Ascending aorta (tissue), 2 donors: Measurements from ENCODE around the gene GHRH. TPM values are rescaled to one million over a fixed set of nuclear protein-coding genes. Genes with fewer than 3 reads are reported as not detected.

Experiments used
- DNase-seq, 2 donors: peaks; one replicate each; pipeline ENCODE4 v3.0.0-alpha.2; 2019; ENCODE audit warnings: low spot score in 2 of 2
- H3K27ac ChIP-seq, 2 donors: fragments of 200-600 bp; sonication (generic); one replicate each; pipeline ENCODE4 v1.5.1; 2016 to 2017; ENCODE audit warnings: mild to moderate bottlenecking in 1 of 2
- H3K27me3 ChIP-seq: fragments of 200-600 bp; sonication (generic); one replicate; pipeline ENCODE4 v1.5.1; 2017
- H3K36me3 ChIP-seq, 2 donors: fragments of 200-600 bp; sonication (generic); one replicate each; pipeline ENCODE4 v1.5.1; 2016
- H3K4me1 ChIP-seq, 2 donors: fragments of 200-600 bp; sonication (generic); one replicate each; pipeline ENCODE4 v1.5.1; 2016 to 2017; ENCODE audit warnings: mild to moderate bottlenecking in 1 of 2
- H3K4me3 ChIP-seq, 2 donors: fragments of 200-600 bp; sonication (generic); one replicate each; pipeline ENCODE4 v1.5.1; 2016 to 2017; ENCODE audit warnings: mild to moderate bottlenecking in 1 of 2
- H3K9me3 ChIP-seq, 2 donors: fragments of 200-600 bp; sonication (generic); one replicate each; pipeline ENCODE4 v1.5.1; 2016
- CTCF ChIP-seq, 3 experiments: fragments of 200-600 bp in 2 of 3; fragments of 450-650 bp in 1 of 3; sonication (generic) in 2 of 3; IDR thresholded peaks; one replicate each; pipeline ENCODE4 v1.5.1; 2016 to 2019; ENCODE audit warnings: antibody characterized with exemption in 3 of 3, mild to moderate bottlenecking in 1 of 3, moderate library complexity in 1 of 3
- intact Hi-C: fragments of 100-400 bp; cut with DNase I; formaldehyde crosslinking; loops from one replicate; pipeline ENCODE4 v1.15.1; 2023
- total RNA-seq: library from RNA; depleted of rRNA; stranded (reverse); fragments of >200 nt; gene quantifications from one replicate; pipeline ENCODE4 v1.1.0, GENCODE V29; 2016

Gene GHRH
- total RNA-seq, 1 donor from 2014 or later: not detected

- no peaks in the 10 kb centered on the region for H3K4me1 ChIP-seq
- no peaks in the 10 kb centered on the region for H3K27me3 ChIP-seq
- no peak for TF ChIP-seq CTCF (IDR thresholded peaks at IDR 0.05)
- H3K27ac ChIP-seq: no peak overlapping the region
- peaks cover 54 to 66% of the 10 kb centered on the region in 2 donors for H3K36me3 ChIP-seq
- no peak for DNase-seq
- no peak overlapping the region for H3K4me3 ChIP-seq
- intact Hi-C loops: no loop called here
- H3K9me3 ChIP-seq: no peaks in the 10 kb centered on the region
Measured at GRCh38 chr20:37240337-37241067, 21.1 kb downstream of the GHRH start.

GRCh38 chr20:37238935-37239451 lies 22.6 kb downstream of the GHRH start:
- Histone ChIP-seq H3K4me3 (no peak overlapping the region), H3K9me3 (no peaks in the 10 kb centered on the region), H3K4me1 (no peaks in the 10 kb centered on the region), H3K27me3 (no peaks in the 10 kb centered on the region), H3K36me3 (peaks cover 68 to 80% of the 10 kb centered on the region in 2 donors), H3K27ac (no peak overlapping the region)
- intact Hi-C loops: no loop called here
- TF ChIP-seq CTCF (IDR thresholded peaks at IDR 0.05): no peak
- peak in 1 of 2 donors; percentile 2 for DNase-seq

DNA sequence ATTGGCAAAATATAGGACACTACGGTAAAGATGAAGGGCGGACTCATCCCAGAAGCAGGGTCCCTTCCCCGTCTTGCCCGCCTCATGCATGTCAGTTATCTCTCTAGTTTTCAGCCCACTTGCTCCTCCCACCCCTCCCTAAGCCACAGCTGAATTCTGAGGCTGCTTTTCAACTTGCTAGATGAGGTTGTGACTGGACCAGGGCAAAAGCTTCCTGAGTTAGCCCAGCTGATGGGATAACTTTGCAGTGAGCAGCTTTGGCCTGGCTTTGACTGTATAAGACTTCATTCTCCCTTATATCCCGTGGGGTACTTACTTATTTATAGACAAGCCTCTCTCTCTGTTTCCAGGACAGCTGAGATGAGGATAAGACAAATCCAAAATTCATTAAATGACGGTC lies 23.2 kb downstream of the GHRH start:
- H3K27ac ChIP-seq: no peak overlapping the region
- H3K27me3 ChIP-seq: no peaks in the 10 kb centered on the region
- no peak for TF ChIP-seq CTCF (IDR thresholded peaks at IDR 0.05)
- peaks cover 74 to 86% of the 10 kb centered on the region in 2 donors for H3K36me3 ChIP-seq
- peak in 1 of 2 donors; percentile 25 for DNase-seq
- intact Hi-C loops: no loop called here
- H3K4me3 ChIP-seq: no peak overlapping the region
- no peaks in the 10 kb centered on the region for H3K4me1 ChIP-seq
- no peaks in the 10 kb centered on the region for H3K9me3 ChIP-seq

- Histone ChIP-seq H3K36me3 (peaks cover 79 to 89% of the 10 kb centered on the region in 2 donors), H3K4me3 (no peak overlapping the region), H3K27ac (no peak overlapping the region), H3K27me3 (no peaks in the 10 kb centered on the region), H3K4me1 (no peaks in the 10 kb centered on the region), H3K9me3 (no peaks in the 10 kb centered on the region)
- TF ChIP-seq CTCF (IDR thresholded peaks at IDR 0.05): no peak
- DNase-seq: peak in 1 of 2 donors; percentile 35
- intact Hi-C loops: no loop called here
Measured at GRCh38 chr20:37237656-37238055, 24.0 kb downstream of the GHRH start.

GRCh38 chr20:37236462-37236861 lies 25.2 kb downstream of the GHRH start:
- peaks cover 87 to 89% of the 10 kb centered on the region in 2 donors for H3K36me3 ChIP-seq
- no peaks in the 10 kb centered on the region for H3K9me3 ChIP-seq
- H3K27me3 ChIP-seq: no peaks in the 10 kb centered on the region
- TF ChIP-seq CTCF (IDR thresholded peaks at IDR 0.05): no peak
- intact Hi-C loops: no loop called here
- H3K4me1 ChIP-seq: no peaks in the 10 kb centered on the region
- H3K27ac ChIP-seq: no peak overlapping the region
- no peak overlapping the region for H3K4me3 ChIP-seq
- peak in 1 of 2 donors; percentile 15 for DNase-seq
